ENCODE measurements around the gene IL4R.
"Not testable (repeated sequence)": the region's sequence is repeated elsewhere in the genome, so short reads cannot be mapped to it uniquely, and the experiment has no call there.

Gene IL4R

GRCh38 chr16:27385398-27385797 is 71.6 kb downstream of the IL4R start:
- DNase-seq, result no peak

GRCh38 chr16:27386674-27387073 is 72.9 kb downstream of the IL4R start:
- DNase-seq, result no peak

- no peak for DNase-seq
Observed at GRCh38 chr16:27387724-27388123, 74.0 kb downstream of the IL4R start.

GRCh38 chr16:27389272-27389961 is 75.6 kb downstream of the IL4R start:
- DNase-seq, result no peak

GRCh38 chr16:27390151-27390550 is 76.4 kb downstream of the IL4R start:
- no peak for DNase-seq

- DNase-seq, result no peak
Observed at GRCh38 chr16:27392671-27393070, 78.9 kb downstream of the IL4R start.

- no peak for DNase-seq
Observed at GRCh38 chr16:27394516-27394915, 80.7 kb downstream of the IL4R start.

- not testable (repeated sequence) for DNase-seq
Observed at GRCh38 chr16:27398341-27398893, 84.6 kb downstream of the IL4R start.

- DNase-seq, result no peak
Observed at GRCh38 chr16:27398894-27399853, 85.4 kb downstream of the IL4R start.

- DNase-seq, result no peak
Observed at GRCh38 chr16:27399969-27400368, 86.2 kb downstream of the IL4R start.

- no peak for DNase-seq
Observed at GRCh38 chr16:27400751-27401620, 87.2 kb downstream of the IL4R start.

GRCh38 chr16:27401768-27402568 is 88.2 kb downstream of the IL4R start, which contains the start of gene IL21R:
Gene IL21R, plus strand, starts transcription at chr16:27402174. Its CDS starts 27,898 bp downstream, at chr16:27430072.
- DNase-seq, result peak; percentile 89

GRCh38 chr16:27402569-27402963 is 88.8 kb downstream of the IL4R start:
- no peak for DNase-seq

- DNase-seq, result peak; percentile 52
Observed at GRCh38 chr16:27402964-27403600, 89.3 kb downstream of the IL4R start.

GRCh38 chr16:27403601-27403992 is 89.8 kb downstream of the IL4R start:
- no peak for DNase-seq

GRCh38 chr16:27404163-27404823 is 90.5 kb downstream of the IL4R start:
- DNase-seq, result no peak

GRCh38 chr16:27405546-27406451 is 92.0 kb downstream of the IL4R start:
- peak; percentile 49 for DNase-seq

- DNase-seq, result no peak
Observed at GRCh38 chr16:27406511-27407128, 92.8 kb downstream of the IL4R start.

- DNase-seq, result peak; percentile 32
Observed at GRCh38 chr16:27407133-27407532, 93.4 kb downstream of the IL4R start.

All from CD4-positive, alpha-beta T cell treated with Interleukin-17A for 4 hours (primary cell).